ACC112 (cell line): ENCODE results near the gene FIGNL1.

Experiments
- H2AFZ ChIP-seq: fragments of 200-600 bp; sonication (generic); one replicate; pipeline ENCODE4 v1.6.0; 2017; ENCODE audit warnings: antibody characterized with exemption, low read length; ENCODE audit not compliant: unreplicated experiment
- H3K27ac ChIP-seq: fragments of 200-600 bp; sonication (generic); 2 replicates; pipeline ENCODE4 v1.5.1; 2014; ENCODE audit warnings: low read depth, mild to moderate bottlenecking, antibody characterized with exemption, low read length, moderate library complexity
- H3K27me3 ChIP-seq: fragments of 200-600 bp; sonication (generic); 2 replicates; pipeline ENCODE4 v1.6.1; 2014; ENCODE audit warnings: mild to moderate bottlenecking, antibody characterized with exemption, low read length, moderate library complexity, mixed read lengths; ENCODE audit not compliant: insufficient read depth
- H3K36me3 ChIP-seq: fragments of 200-600 bp; sonication (generic); 2 replicates; pipeline ENCODE4 v1.6.1; 2016; ENCODE audit warnings: mild to moderate bottlenecking, antibody characterized with exemption, low read length, moderate library complexity, mixed read lengths; ENCODE audit not compliant: insufficient read depth
- H3K4me1 ChIP-seq: fragments of 200-600 bp; sonication (generic); one replicate; pipeline ENCODE4 v1.6.1; 2016; ENCODE audit warnings: low read length, mixed read lengths; ENCODE audit not compliant: insufficient read depth, unreplicated experiment, control insufficient read depth
- H3K4me3 ChIP-seq: fragments of 200-600 bp; sonication (generic); 2 replicates; pipeline ENCODE4 v1.5.1; 2014; ENCODE audit warnings: mild to moderate bottlenecking, low read depth, low read length
- H3K79me2 ChIP-seq: fragments of 200-600 bp; sonication (generic); one replicate; pipeline ENCODE4 v1.6.0; 2016; ENCODE audit warnings: low read length; ENCODE audit not compliant: control insufficient read depth, unreplicated experiment, insufficient read depth

Gene FIGNL1

DNA sequence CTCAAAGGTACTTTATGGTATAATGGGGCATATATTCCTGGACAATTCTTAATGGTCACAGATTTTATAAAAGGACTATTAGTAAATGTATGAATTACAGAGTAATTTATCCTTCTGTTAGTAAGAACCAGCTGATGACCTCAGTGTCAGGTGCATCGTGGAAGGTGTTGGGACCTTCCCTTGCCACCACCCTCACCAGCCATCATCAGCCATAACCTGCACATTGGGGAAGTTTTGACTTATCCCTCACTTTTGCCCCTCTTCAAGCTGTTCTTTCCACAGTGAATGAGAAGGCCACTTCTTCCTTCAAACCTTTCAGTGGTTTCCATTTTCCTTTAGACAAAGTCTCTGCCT, 52.2 kb downstream of the FIGNL1 start:
- peaks cover 85% of the 10 kb centered on the region for H3K27me3 ChIP-seq
- H3K79me2 ChIP-seq: no peaks in the 10 kb centered on the region
- no peaks in the 10 kb centered on the region for H3K36me3 ChIP-seq
- H3K4me3 ChIP-seq: no peak overlapping the region
- no peak overlapping the region for H2AFZ ChIP-seq
- no peaks in the 10 kb centered on the region for H3K4me1 ChIP-seq
- H3K27ac ChIP-seq: no peak overlapping the region

DNA sequence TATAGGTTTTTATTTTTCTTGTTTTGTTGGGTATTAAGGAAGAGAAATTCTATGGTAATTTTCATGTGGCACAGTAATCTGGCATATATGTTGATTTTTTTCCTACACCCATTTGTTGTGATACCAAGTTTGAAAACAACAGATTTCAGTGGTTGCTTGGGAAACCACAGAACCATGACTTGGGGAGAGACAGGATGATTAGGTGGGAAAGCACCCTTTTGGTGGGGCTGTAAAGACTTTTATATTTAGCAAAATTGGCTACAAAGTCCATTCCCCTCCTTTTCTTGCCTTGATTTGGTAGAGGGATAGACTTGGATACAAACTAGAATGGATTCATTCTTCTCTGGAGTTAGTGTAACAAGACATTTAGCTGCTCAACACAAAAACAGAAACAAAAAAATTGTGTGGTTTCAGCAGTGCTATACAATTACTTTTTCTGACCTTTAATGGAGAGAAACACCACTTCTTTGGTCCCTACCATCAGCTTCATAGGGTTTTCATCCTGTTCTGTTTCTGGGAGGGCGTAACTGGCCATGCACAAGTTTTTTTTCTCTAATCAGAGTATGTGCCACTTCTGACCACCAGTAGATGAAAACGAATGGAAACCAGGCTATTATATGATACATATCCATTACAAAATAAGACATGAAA, 52.7 kb downstream of the FIGNL1 start:
- Histone ChIP-seq H3K27me3 (peaks cover 83% of the 10 kb centered on the region), H3K36me3 (no peaks in the 10 kb centered on the region), H3K27ac (no peak overlapping the region), H3K79me2 (no peaks in the 10 kb centered on the region), H2AFZ (no peak overlapping the region), H3K4me3 (no peak overlapping the region), H3K4me1 (no peaks in the 10 kb centered on the region)

DNA sequence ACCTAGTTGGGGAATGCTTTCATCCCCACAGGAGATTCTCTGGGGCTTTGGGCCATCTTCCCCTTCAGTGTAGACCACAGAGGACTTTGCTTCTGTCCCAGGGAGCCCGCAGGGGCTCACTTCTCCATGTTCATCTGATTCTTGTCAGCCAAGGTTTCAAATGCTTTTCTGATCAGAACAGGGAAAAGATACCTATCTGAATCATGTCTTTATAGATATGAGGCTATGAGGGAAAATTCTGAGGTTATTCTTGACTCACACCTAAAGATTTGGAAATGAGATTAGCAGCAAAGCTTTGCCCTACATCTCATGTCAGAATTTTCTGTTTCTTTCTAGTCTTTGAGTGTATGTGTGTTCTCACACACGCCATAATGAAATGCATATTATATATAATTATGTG, 53.3 kb downstream of the FIGNL1 start:
- Histone ChIP-seq H3K27me3 (peaks cover 78% of the 10 kb centered on the region), H3K79me2 (no peaks in the 10 kb centered on the region), H3K4me1 (no peaks in the 10 kb centered on the region), H2AFZ (no peak overlapping the region), H3K27ac (no peak overlapping the region), H3K36me3 (no peaks in the 10 kb centered on the region), H3K4me3 (no peak overlapping the region)

DNA sequence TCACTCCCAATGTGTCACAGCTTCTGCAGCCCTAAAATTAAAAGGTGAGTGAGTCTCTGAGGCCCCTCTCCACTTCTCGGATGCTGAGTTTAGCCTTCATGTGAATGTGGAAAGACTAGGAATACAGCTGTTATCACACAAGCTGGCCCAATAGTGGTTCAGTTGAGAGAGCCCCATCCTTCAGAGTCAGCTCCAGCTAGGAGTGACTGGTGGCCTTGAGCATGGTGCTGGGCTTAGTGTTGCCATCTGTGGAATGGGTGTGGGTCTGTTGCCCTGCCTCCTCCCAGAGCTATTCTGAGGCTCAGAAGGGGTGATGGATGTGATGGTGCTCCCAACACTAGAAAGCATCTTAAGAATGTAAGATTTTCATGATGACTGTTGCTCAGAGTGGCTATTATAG, 55.8 kb downstream of the FIGNL1 start:
- Histone ChIP-seq H3K27me3 (peaks cover 65% of the 10 kb centered on the region), H3K79me2 (no peaks in the 10 kb centered on the region), H3K36me3 (no peaks in the 10 kb centered on the region), H3K4me1 (no peaks in the 10 kb centered on the region), H3K4me3 (no peak overlapping the region), H3K27ac (no peak overlapping the region), H2AFZ (no peak overlapping the region)
